ENCODE results near the gene ZNF438. TPM values are rescaled to one million over a fixed set of nuclear protein-coding genes. Genes with fewer than 3 reads are reported as not detected.

ZNF438 gene
- total RNA-seq, 2 donors from 2014 or later, result 2.7 to 4.3 TPM

DNA sequence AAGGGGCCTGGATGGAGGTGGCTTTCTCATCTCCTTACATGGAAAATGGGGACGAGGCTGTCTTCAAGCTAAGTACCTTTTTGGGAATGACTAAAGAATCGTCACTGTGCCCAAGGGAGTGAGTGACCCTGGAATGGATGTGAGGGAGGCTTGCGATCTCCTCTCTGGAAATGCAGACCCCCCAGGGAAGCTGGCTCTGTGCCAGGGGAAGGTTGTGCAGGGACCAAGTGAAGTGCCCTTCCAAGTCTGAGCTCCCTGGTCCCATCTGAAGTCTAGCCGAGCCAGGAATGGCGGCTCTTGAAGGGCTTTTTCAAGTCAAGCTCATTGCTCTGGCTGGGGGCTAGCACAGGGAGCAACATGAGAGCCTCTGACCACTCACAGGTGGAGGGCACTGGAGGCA, 221.2 kb downstream of the ZNF438 start:
- Histone ChIP-seq H3K27ac (no peak overlapping the region), H3K9ac (ENCODE audit: low read depth in 2 of 2, low read length in 2 of 2) (no peak overlapping the region), H3K9me3 (no peaks in the 10 kb centered on the region), H3K36me3 (no peaks in the 10 kb centered on the region), H3K27me3 (no peaks in the 10 kb centered on the region), H3K4me1 (no peaks in the 10 kb centered on the region), H3K4me3 (no peak overlapping the region)
- no peak for TF ChIP-seq CTCF (IDR thresholded peaks at IDR 0.05)
- DNase-seq, result no peak
- intact Hi-C loops (cut with DNase I), result no loop called here

DNA sequence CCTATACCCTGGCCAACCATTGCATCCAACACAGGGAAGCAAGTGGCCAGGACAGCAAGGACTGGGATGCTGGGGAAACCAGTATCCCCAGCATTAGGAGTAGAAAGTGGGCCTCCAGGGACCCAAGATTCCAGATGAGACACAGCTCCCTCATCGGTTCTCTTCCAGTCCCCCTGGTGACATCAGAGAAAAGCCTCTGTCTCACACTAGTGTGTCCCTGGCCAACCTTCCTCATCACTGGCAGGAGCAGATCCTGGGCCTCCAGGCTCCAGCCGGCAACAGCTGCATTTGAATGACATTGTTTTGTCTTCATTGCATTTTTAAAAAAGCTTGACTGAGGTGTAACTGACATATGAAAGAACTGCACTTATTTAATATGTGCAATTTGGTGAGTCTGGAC, 224.8 kb downstream of the ZNF438 start:
- no peak for DNase-seq
- Histone ChIP-seq H3K9me3 (no peaks in the 10 kb centered on the region), H3K27me3 (no peaks in the 10 kb centered on the region), H3K36me3 (no peaks in the 10 kb centered on the region), H3K9ac (ENCODE audit: low read depth in 2 of 2, low read length in 2 of 2) (no peak overlapping the region), H3K4me1 (no peaks in the 10 kb centered on the region), H3K27ac (no peak overlapping the region), H3K4me3 (no peak overlapping the region)
- no peak for TF ChIP-seq CTCF (IDR thresholded peaks at IDR 0.05)
- intact Hi-C loops (cut with DNase I), result no loop called here

DNA sequence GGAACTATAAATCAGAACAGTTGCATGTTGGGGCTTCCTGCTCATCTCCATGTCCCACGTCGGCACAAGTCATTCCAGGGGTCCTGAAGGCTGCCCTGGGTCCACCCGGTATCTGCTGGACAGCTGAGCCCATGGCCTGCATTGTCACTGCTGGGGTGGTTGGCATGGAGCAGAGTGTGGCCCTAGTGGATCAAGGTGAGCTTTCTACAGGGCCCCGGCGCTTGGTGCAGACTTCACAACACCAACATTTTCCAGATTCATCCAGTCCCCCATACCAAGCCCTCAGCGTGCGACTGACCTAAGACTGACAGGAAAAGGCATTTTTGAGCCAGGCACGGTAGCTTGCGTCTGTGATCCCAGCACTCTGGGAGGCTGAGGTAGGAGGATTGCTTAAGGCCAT, 226.6 kb downstream of the ZNF438 start:
- Histone ChIP-seq H3K27ac (no peak overlapping the region), H3K4me3 (no peak overlapping the region), H3K36me3 (no peaks in the 10 kb centered on the region), H3K9me3 (no peaks in the 10 kb centered on the region), H3K9ac (ENCODE audit: low read depth in 2 of 2, low read length in 2 of 2) (no peak overlapping the region), H3K27me3 (no peaks in the 10 kb centered on the region), H3K4me1 (no peaks in the 10 kb centered on the region)
- no peak for TF ChIP-seq CTCF (IDR thresholded peaks at IDR 0.05)
- intact Hi-C loops (cut with DNase I), result no loop called here
- DNase-seq, result no peak

- Histone ChIP-seq H3K9me3 (no peaks in the 10 kb centered on the region), H3K36me3 (no peaks in the 10 kb centered on the region), H3K4me1 (no peaks in the 10 kb centered on the region), H3K4me3 (no peak overlapping the region), H3K27me3 (no peaks in the 10 kb centered on the region), H3K27ac (no peak overlapping the region), H3K9ac (ENCODE audit: low read depth in 2 of 2, low read length in 2 of 2) (no peak overlapping the region)
- intact Hi-C loops (cut with DNase I), result no loop called here
- TF ChIP-seq CTCF (IDR thresholded peaks at IDR 0.05), result no peak
- DNase-seq, result no peak
Measured at GRCh38 chr10:30804478-30805055, 227.1 kb downstream of the ZNF438 start.

- H3K36me3 ChIP-seq, result no peaks in the 10 kb centered on the region
- no peak overlapping the region for H3K27ac ChIP-seq
- intact Hi-C loops (cut with DNase I), result no loop called here
- H3K27me3 ChIP-seq, result no peaks in the 10 kb centered on the region
- TF ChIP-seq CTCF (IDR thresholded peaks at IDR 0.05), result no peak
- DNase-seq, result no peak
- no peak overlapping the region for H3K9ac ChIP-seq (ENCODE audit: low read depth in 2 of 2, low read length in 2 of 2)
- H3K9me3 ChIP-seq, result no peaks in the 10 kb centered on the region
- H3K4me1 ChIP-seq, result no peaks in the 10 kb centered on the region
- H3K4me3 ChIP-seq, result no peak overlapping the region
Measured at GRCh38 chr10:30803892-30804322, 227.8 kb downstream of the ZNF438 start.
